Mucosa of stomach (tissue), 1 donor: Measurements from ENCODE around the gene TACO1.

Experiments used
- H3K27me3 ChIP-seq: one replicate; pipeline ENCODE4 v1.7.0; 2013; ENCODE audit warnings: mild to moderate bottlenecking, low read length; ENCODE audit not compliant: control insufficient read depth, insufficient read depth
- H3K36me3 ChIP-seq: one replicate; pipeline ENCODE4 v1.7.0; 2013; ENCODE audit warnings: low read length; ENCODE audit not compliant: control insufficient read depth, insufficient read depth
- H3K4me1 ChIP-seq: one replicate; pipeline ENCODE4 v1.7.0; 2013; ENCODE audit warnings: mild to moderate bottlenecking, low read length; ENCODE audit not compliant: control insufficient read depth, insufficient read depth
- H3K4me3 ChIP-seq: one replicate; pipeline ENCODE4 v1.7.0; 2013; ENCODE audit warnings: low read length
- H3K9ac ChIP-seq: one replicate; pipeline ENCODE4 v1.7.0; 2013; ENCODE audit warnings: mild to moderate bottlenecking, low read length, moderate library complexity
- H3K9me3 ChIP-seq: one replicate; pipeline ENCODE4 v1.7.0; 2013; ENCODE audit warnings: mild to moderate bottlenecking, low read length, moderate library complexity; ENCODE audit not compliant: control insufficient read depth
- donor health status: Pancreatic carcinoma.

Gene TACO1

GRCh38 chr17:63631062-63631461, 30.4 kb downstream of the TACO1 start:
- Histone ChIP-seq H3K36me3 (no peaks in the 10 kb centered on the region), H3K9ac (no peak overlapping the region), H3K27me3 (no peaks in the 10 kb centered on the region), H3K4me3 (no peak overlapping the region), H3K9me3 (no peaks in the 10 kb centered on the region), H3K4me1 (peaks cover 24% of the 10 kb centered on the region)

DNA sequence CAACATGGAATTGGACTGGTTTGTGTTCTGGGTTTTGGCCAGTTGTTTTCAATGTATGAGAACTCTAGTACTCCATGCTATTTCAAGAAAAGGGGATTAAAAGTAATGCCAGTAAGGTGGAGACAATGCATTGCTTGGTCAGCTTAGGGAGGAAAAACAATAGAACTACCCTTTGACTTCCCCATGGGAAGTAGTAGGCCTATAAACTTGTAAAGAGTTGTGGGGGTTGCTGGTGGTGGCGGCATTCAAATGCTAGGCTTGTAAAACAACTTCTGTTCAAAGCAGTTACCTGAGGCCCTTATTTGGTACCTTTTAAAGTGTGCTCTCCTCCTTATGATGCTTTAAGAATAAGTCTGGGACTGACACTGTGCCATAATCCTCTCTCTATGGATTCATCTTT, 30.9 kb downstream of the TACO1 start:
- Histone ChIP-seq H3K4me1 (peaks cover 21% of the 10 kb centered on the region), H3K36me3 (no peaks in the 10 kb centered on the region), H3K9ac (no peak overlapping the region), H3K27me3 (no peaks in the 10 kb centered on the region), H3K4me3 (no peak overlapping the region), H3K9me3 (no peaks in the 10 kb centered on the region)

DNA sequence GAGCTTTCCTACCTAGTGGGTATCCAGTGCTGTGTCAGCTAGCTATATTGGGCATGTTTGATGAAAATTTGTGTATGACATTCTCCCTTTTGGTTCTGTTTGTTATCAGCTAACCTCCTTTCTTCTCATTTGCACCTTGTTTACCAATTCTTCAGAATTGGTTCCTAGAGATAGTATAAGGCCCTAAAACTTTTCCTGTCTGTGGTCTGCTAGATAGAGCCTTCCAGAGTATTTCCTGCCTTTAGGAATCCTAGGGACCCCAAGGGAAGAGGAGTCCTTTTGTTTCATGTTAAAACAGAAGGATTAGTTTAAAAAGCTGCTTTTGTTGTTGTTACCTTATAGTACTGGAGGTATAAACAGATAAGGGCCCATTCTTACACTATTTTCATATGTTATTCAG, 33.0 kb downstream of the TACO1 start:
- Histone ChIP-seq H3K36me3 (no peaks in the 10 kb centered on the region), H3K4me3 (no peak overlapping the region), H3K9me3 (no peaks in the 10 kb centered on the region), H3K4me1 (peaks cover 14% of the 10 kb centered on the region), H3K27me3 (no peaks in the 10 kb centered on the region), H3K9ac (no peak overlapping the region)

DNA sequence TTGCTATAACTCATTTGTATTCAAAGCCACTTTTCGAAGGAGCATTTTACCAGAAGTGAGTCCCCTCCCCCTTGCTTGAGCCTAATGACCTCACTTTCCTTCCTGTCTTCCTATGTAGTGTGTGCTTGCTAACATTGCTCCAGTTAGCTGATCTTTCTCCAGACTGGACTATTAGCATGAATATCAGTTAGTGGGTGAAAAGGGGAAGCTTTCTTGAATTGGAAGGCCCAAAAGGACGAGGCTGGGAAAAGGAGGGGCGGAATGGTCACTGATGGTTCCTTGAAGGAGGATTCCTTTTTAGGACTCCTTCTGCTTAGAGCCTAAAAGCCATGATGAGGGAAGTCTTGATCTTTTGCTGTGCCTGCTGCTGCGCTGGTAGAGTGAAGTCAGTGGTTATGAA, 33.5 kb downstream of the TACO1 start:
- Histone ChIP-seq H3K27me3 (no peaks in the 10 kb centered on the region), H3K4me1 (peaks cover 10% of the 10 kb centered on the region), H3K4me3 (no peak overlapping the region), H3K9me3 (no peaks in the 10 kb centered on the region), H3K9ac (no peak overlapping the region), H3K36me3 (no peaks in the 10 kb centered on the region)

DNA sequence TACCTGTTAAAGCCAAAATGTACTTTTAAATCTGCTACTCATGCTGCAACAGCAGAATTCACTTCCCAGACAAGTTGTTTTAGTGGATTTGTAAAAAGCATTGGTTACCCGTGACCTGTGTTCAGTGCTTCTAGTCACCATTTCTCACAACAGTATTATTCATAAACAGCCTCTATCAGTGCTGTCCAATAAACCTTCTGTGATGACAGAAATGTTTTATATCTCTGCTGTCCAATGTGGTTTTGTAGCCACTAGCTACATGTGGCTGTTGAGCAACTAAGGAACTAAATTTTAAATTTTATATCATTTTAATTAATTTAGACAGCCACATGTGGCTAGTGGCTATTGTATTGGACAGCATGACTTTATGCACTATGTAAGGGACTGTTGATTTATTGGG, 34.1 kb downstream of the TACO1 start:
- peaks cover 5% of the 10 kb centered on the region for H3K4me1 ChIP-seq
- H3K4me3 ChIP-seq, result no peak overlapping the region
- no peaks in the 10 kb centered on the region for H3K36me3 ChIP-seq

GRCh38 chr17:63635290-63635689, 34.6 kb downstream of the TACO1 start:
- Histone ChIP-seq H3K9ac (no peak overlapping the region), H3K27me3 (no peaks in the 10 kb centered on the region), H3K4me1 (peaks cover 5% of the 10 kb centered on the region), H3K4me3 (no peak overlapping the region), H3K9me3 (no peaks in the 10 kb centered on the region), H3K36me3 (no peaks in the 10 kb centered on the region)

More for the DNA sequence above, 34.1 kb downstream of the TACO1 start:
- no peaks in the 10 kb centered on the region for H3K9me3 ChIP-seq
- H3K9ac ChIP-seq, result no peak overlapping the region
- no peaks in the 10 kb centered on the region for H3K27me3 ChIP-seq

DNA sequence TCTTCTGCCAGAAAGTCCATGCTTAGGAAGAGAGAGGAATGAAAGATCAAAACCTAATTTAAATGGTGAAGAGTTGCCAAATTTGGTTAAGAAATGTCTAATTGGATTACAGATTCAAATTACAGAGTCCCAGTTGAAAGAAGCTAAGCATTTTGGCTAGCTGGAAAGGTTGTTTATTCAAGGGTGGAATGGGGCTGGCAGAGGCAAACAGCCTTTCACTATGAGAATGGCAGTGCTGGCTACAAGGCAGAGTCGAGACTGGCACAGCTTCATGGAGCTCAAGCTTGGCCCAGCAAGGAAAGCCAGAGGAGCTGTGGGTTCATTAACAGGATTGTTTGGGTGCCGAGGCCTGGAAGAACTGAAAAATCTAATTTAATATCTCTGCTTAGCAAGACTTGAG, 35.1 kb downstream of the TACO1 start:
- Histone ChIP-seq H3K9me3 (no peaks in the 10 kb centered on the region), H3K36me3 (no peaks in the 10 kb centered on the region), H3K9ac (no peak overlapping the region), H3K4me1 (peaks cover 5% of the 10 kb centered on the region), H3K4me3 (no peak overlapping the region), H3K27me3 (no peaks in the 10 kb centered on the region)

GRCh38 chr17:63639125-63639524, 38.4 kb downstream of the TACO1 start:
- H3K36me3 ChIP-seq, result no peaks in the 10 kb centered on the region

DNA sequence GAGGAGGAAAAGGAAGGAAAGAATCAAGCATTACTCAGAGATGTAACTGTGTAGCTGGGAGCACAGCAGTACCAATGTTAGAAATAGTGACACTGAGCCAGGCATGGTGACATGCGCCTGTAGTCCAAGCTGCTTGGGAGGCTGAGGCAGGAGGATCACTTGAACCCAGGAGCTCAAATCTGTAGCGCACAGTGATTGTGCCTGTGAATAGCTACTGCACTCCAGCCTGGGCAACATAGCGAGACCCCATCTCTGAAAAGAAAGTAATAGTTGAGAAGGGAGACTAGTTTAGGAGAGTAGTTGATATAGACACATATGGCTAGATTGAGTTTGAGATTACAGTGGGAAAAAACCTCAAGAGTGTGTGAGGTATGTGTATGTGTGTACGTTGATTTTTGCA, 39.3 kb downstream of the TACO1 start:
- peaks cover 10% of the 10 kb centered on the region for H3K4me1 ChIP-seq
- H3K9ac ChIP-seq, result no peak overlapping the region
- H3K36me3 ChIP-seq, result no peaks in the 10 kb centered on the region
- H3K9me3 ChIP-seq, result no peaks in the 10 kb centered on the region
- H3K27me3 ChIP-seq, result no peaks in the 10 kb centered on the region
- H3K4me3 ChIP-seq, result no peak overlapping the region

More at GRCh38 chr17:63639125-63639524, 38.4 kb downstream of the TACO1 start:
- Histone ChIP-seq H3K4me3 (no peak overlapping the region), H3K9ac (no peak overlapping the region), H3K27me3 (no peaks in the 10 kb centered on the region), H3K4me1 (peaks cover 5% of the 10 kb centered on the region), H3K9me3 (no peaks in the 10 kb centered on the region)

- H3K36me3 ChIP-seq, result no peaks in the 10 kb centered on the region
- no peak overlapping the region for H3K9ac ChIP-seq
- H3K27me3 ChIP-seq, result no peaks in the 10 kb centered on the region
- peaks cover 5% of the 10 kb centered on the region for H3K4me1 ChIP-seq
- no peak overlapping the region for H3K4me3 ChIP-seq
- no peaks in the 10 kb centered on the region for H3K9me3 ChIP-seq
These were observed 41.2 kb downstream of the TACO1 start for GRCh38 chr17:63641692-63642448.

DNA sequence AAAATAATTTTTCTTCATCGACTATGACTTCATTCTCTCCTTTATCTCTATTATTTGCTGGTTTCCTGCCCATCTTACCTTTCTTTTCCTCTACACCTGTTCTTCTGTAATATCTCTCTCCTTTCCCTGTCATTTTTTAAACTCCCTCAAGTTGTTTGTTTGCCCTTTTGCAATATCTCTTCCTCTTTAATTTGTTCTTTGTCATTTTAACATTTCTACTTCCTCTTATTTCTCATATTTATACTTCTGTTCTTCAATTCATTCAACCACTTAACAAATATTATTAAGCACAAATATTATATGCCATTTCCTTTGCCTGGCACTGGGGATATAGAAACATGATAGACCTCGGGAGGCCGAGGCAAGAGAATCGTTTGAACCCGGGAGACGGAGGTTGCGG, 44.2 kb downstream of the TACO1 start:
- Histone ChIP-seq H3K27me3 (no peaks in the 10 kb centered on the region), H3K36me3 (no peaks in the 10 kb centered on the region), H3K4me1 (peaks cover 5% of the 10 kb centered on the region), H3K9me3 (no peaks in the 10 kb centered on the region), H3K9ac (no peak overlapping the region), H3K4me3 (no peak overlapping the region)

DNA sequence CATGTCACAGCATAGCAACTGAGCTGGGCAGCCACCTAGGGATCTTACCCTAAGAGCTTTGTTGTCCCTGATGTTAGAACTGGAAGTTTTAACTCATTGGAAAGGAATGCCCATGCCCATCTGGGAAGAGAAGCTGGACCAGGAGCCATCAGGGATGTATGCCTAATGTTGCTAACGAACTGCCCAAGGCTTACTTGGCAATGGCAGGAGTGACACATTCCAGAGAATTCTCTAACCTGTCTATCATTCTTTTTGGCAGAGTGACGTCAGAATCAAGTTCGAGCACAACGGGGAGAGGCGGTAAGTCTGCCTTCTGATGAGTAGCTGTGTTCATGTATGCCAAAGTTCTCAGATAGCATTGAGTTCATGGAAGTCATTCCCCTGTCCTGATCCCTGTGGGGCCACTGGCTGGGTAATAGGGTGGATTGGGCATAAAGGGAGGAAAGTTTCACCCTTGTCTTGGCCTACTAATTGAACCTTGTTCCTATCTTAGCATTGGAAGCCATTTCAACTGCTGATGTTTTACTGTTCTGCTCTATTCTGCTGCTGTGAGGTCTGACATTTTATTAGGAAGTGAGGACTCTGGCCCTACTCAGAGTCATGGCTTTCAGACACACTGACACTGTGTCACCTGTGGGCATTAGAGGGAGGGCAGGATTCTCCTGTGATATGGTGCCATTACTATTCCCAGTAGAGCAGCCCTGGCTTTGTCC, 45.2 kb downstream of the TACO1 start:
- peaks cover 5% of the 10 kb centered on the region for H3K4me1 ChIP-seq
- H3K4me3 ChIP-seq, result no peak overlapping the region
- no peak overlapping the region for H3K9ac ChIP-seq
- no peaks in the 10 kb centered on the region for H3K36me3 ChIP-seq
- H3K9me3 ChIP-seq, result no peaks in the 10 kb centered on the region
- no peaks in the 10 kb centered on the region for H3K27me3 ChIP-seq
